Upper lobe of left lung (tissue), 4 donors: ENCODE data around the gene TGFB2.

ENCODE experiments used
- CTCF ChIP-seq, 6 experiments: fragments of 450-650 bp in 4 of 6; fragments of 200-600 bp in 2 of 6; sonication (generic) in 2 of 6; IDR thresholded peaks; one replicate each; pipeline ENCODE4 v1.5.1; 2016 to 2019; ENCODE audit warnings: antibody characterized with exemption in 6 of 6
- EP300 ChIP-seq, 4 donors: sonication (generic); formaldehyde crosslinking; IDR thresholded peaks; one replicate each; pipeline ENCODE4 v1.5.1; 2017; ENCODE audit warnings: antibody characterized with exemption in 4 of 4, control low read depth in 2 of 4
- POLR2A ChIP-seq, 4 donors: fragments of 450-650 bp; IDR thresholded peaks; one replicate each; pipeline ENCODE4 v1.5.1; 2016 to 2017; ENCODE audit warnings: antibody characterized with exemption in 4 of 4, mild to moderate bottlenecking in 2 of 4
- POLR2AphosphoS5 ChIP-seq, 2 donors: sonication (generic); formaldehyde crosslinking; IDR thresholded peaks; one replicate each; pipeline ENCODE4 v1.5.1; 2017; ENCODE audit warnings: antibody characterized with exemption in 2 of 2

- no peak for TF ChIP-seq POLR2AphosphoS5 (IDR thresholded peaks at IDR 0.05)
- no peak for TF ChIP-seq CTCF (IDR thresholded peaks at IDR 0.05)
- TF ChIP-seq POLR2A (IDR thresholded peaks at IDR 0.05): no peak
- TF ChIP-seq EP300 (IDR thresholded peaks at IDR 0.05): no peak
Measured at GRCh38 chr1:218388591-218388990, 43.5 kb downstream of the TGFB2 start.
